Astrocyte (in vitro differentiated cells and primary cell): Measurements from ENCODE around the gene APPBP2.

Source experiments
- EZH2 ChIP-seq: IDR thresholded peaks from 2 replicates; pipeline ENCODE4 v1.6.1; 2012; ENCODE audit warnings: mild to moderate bottlenecking, low read length, inconsistent platforms; ENCODE audit not compliant: insufficient read depth
- TF ChIP-seq, protein P1 (sequence below): IDR thresholded peaks from 2 replicates; pipeline ENCODE4 v1.5.1; 2011; ENCODE audit warnings: low read depth, mild to moderate bottlenecking, inconsistent platforms, low read length, moderate library complexity; ENCODE audit not compliant: insufficient read depth

DNA sequence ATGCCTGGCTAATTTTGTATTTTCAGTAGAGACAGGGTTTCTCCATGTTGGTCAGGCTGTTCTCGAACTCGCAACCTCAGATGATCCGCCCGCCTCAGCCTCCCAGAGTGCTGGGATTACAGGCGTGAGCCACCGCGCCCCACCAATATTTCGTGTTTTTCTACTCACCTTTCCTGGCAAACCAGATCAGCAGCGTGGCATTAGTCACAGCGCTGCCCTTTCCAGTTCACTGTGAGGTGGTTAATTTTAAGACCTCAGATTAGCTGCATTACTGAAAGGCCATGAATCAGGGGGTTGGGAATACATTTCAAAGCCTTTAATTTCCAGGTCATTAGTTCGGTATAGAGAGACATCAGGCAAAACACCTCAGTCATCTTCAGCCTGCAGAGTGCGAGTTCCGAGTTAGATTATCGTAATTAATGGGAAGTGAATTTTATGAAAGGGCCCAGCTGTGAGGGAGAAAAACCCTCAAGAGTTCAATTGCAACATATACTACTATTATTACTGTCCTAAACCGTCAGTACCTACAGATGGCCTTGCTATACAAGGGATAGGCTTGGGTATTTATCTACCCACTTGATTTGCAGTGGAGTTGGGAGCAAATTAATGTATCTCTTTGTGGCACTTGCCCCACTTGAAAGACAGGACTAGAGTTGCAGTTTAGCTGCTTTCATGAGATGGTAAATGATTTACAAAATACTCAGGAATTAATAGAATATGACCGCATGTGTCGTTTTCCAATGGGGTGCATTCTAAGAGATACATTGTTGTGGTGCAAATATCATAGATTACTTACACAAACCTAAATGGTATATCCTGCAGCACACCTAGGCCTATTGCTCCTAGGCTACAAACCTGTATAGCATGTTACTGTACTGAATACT is 132.0 kb downstream of the APPBP2 start:
- TF ChIP-seq, protein P1, sequence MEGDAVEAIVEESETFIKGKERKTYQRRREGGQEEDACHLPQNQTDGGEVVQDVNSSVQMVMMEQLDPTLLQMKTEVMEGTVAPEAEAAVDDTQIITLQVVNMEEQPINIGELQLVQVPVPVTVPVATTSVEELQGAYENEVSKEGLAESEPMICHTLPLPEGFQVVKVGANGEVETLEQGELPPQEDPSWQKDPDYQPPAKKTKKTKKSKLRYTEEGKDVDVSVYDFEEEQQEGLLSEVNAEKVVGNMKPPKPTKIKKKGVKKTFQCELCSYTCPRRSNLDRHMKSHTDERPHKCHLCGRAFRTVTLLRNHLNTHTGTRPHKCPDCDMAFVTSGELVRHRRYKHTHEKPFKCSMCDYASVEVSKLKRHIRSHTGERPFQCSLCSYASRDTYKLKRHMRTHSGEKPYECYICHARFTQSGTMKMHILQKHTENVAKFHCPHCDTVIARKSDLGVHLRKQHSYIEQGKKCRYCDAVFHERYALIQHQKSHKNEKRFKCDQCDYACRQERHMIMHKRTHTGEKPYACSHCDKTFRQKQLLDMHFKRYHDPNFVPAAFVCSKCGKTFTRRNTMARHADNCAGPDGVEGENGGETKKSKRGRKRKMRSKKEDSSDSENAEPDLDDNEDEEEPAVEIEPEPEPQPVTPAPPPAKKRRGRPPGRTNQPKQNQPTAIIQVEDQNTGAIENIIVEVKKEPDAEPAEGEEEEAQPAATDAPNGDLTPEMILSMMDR = no peak
- no peak for TF ChIP-seq EZH2
